ENCODE results near the gene IL15RA.
"Not testable (repeated sequence)": the region's sequence is repeated elsewhere in the genome, so short reads cannot be mapped to it uniquely, and the experiment has no call there.

The IL15RA gene

DNA sequence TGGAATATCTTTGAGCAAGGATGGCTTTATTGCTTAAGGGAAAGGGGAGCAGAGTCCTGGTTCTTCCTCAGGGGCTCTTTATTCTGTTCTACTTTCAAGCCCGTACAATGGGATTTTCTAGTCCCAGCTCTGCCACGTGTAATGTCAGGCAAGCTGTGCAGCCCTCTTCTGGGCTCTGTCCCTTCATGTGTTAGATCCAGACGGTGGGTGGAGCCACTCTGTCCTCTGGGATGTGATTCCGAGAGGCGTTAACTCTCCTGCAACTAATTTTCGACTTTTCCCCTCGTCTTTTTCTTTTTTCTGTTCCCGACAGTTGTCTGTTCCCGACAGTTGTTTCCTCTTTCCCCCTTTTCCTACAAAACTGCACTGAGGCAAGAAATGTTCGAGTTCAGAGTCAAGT, 52.5 kb downstream of the IL15RA start:
- no peak for DNase-seq (ENCODE audit: low read depth)

DNA sequence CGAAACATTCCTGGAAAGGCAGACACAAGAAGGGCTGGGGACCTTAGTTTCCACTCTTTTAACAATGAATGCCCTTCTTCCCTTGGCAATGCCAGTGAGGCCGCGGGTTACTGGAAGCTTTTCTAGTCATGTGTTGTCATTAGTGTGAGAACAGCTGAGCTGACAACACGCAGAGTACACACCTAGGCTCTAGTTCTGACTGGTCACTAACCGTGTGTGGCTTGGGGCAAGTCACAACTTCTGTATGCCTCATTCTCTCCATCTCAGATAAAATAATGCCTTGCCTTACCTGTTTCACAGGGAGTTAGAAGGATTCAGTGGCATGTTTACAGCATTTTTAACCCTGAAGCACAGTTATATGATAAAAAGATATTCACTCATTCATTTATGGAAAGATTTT, 55.6 kb downstream of the IL15RA start:
- DNase-seq (ENCODE audit: low read depth) = no peak

DNA sequence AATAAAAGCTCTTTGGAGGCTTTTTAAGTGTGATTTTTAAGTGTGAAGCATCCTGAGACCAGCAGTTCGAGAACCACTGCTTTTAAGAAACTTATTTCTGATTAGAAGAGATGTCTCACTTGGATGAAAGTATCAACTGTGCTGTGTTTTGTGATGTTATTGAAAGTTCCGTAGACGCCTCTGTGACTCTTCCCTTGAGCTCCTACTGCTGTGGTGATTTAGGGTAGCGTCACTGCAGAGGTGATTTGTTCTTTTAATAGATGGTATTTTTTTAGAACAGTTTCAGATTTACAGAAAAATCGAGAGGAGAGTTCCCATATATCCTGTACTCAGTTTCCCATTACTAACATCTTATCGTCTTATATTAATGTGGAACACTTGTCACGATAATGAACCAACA, 57.8 kb downstream of the IL15RA start:
- DNase-seq (ENCODE audit: low read depth) = no peak

DNA sequence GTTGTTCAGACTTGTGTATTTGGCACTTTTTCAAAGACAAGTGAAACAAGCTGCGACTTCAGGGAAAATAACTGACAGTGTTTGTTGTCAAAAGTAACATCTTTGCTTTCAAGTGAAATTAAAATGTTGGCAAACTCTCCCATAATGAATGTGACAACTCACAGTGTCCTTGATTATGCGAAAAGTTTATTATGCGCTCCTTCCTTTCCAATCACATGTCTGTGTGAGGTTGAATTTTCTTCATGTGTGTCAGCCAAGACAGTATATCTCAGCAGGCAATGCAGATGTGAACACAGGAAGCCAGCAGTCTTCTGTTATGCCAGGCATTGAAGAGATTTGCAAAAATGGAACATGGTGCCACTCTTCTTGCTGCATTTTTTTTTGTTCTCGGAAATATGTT, 58.6 kb downstream of the IL15RA start:
- DNase-seq (ENCODE audit: low read depth) = no peak

DNA sequence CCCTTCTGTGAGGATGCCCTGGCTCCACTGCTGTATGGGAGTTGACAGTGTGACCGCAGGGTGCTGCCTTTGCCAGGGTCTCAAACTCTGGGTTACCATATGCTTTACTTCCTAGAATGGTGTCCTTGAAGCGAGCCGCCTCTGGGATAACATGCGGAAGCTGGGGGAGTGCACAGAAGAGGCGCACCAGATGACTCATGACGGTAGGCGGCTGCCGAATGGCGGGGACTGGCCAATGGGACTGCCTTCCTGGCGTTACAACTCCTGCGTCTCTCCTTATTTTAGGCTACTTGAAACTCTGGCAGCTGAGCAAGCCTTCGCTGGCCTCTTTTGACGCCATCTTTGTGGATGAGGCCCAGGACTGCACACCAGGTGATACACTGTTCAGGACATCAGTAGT, 60.0 kb downstream of the IL15RA start:
- DNase-seq (ENCODE audit: low read depth) = no peak

DNA sequence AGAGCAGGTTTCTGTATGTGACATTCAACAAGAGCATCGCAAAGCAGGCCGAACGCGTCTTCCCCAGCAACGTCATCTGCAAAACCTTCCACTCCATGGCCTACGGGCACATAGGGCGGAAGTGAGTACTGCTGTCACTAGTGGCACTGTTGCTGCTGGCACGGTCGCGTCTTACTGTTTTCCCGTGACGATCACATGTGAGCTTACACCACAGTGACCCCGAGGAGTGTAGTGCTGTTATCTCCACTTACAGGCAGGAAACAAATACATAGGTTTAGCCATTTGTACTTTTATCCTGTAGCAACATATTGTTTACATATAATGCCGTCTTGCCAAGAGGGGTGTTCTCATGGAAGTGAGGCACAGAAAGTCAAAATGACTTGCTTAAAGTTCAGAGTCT, 61.9 kb downstream of the IL15RA start:
- DNase-seq (ENCODE audit: low read depth) = no peak

DNA sequence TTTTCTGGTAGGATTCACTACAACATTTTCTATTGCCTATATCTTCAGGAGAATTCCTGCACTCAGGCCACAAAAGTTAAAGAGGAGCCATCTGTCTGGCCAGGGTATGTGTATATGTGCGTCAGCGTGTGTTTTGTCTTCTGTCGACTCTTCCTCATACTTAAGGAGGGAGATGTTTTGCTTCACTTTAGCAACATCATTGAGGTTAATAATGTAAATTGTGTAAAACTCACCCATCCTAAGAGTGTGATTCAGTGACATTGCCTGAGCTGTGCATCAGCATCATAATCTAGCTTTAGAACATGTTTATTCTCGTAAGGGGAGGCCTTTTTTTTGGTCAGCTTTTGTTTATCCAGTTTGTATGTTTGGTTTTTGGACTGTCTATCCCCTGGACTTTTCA, 63.6 kb downstream of the IL15RA start:
- no peak for DNase-seq (ENCODE audit: low read depth)

DNA sequence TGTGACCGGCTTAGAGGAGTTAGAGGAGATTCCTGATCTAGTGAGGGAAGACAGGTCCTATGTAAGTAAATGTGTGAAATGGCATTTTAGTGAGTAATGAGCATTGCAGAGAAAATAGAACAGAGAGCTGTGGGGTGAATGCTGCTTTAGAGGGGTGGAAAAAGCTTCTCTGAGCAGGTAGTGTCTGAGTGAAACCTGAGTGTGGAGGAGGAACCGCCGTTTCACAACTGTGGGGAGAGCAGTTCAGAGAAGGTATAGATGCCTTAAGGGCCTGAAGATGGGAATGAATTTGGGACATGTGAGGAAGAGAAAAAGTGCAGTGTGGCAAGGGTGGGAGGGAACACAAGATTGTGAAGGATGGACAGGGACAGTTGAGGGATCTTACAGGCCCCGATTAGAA, 65.7 kb downstream of the IL15RA start:
- no peak for DNase-seq (ENCODE audit: low read depth)

DNA sequence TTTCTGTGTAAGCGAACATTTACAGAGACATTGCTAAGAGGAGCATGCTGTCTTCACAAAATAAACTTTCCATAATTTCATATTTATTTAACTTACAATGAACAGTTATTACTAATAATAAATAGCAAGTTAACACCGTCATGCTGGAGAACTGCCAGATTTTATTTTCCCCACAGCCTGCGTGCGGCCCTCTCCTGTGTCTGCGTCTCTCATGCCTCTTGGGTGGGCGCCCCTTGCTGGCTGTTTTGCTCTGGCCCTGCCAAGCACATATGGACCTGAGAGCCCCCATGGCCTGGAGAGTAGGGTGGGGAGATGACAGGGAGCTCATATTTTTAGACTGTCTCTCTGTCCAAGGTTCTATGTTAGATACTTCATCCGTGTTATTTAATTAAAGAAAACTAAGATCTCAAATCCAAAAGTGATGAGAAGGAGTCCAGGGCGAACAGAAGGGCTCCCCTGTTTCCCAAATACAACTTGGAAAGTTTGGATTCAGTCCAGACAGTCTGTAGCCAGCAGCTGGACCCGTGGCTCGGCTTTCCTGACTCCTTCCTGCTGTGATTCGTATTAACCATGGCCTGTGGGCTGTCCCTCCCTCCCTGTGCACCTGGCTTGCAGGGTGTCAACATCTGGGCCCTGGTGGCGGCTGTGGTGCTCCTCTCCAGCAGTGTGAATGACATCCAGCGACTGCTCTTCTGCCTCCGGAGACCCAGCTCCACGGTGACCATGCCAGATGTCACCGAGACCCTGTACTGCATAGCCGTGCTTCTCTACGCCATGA, 66.8 kb downstream of the IL15RA start:
- DNase-seq (ENCODE audit: low read depth) = no peak

DNA sequence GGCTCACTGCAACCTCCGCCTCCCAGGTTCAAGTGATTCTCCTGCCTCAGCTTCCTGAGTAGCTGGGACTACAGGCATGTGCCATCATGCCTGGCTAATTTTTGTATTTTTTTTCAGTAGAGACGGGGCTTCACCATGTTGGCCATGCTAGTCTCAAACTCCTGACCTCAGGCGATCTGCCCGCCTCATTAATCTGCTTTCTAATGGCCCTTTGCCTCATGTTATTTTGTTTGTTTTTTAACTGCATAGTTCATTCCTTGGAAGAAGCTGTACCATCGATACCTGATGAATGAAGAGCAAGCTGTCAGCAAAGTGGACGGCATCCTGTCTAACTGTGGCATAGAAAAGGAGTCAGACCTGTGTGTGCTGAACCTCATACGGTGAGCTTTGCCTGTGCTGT, 68.7 kb downstream of the IL15RA start:
- not testable (repeated sequence) for DNase-seq (ENCODE audit: low read depth)

DNA sequence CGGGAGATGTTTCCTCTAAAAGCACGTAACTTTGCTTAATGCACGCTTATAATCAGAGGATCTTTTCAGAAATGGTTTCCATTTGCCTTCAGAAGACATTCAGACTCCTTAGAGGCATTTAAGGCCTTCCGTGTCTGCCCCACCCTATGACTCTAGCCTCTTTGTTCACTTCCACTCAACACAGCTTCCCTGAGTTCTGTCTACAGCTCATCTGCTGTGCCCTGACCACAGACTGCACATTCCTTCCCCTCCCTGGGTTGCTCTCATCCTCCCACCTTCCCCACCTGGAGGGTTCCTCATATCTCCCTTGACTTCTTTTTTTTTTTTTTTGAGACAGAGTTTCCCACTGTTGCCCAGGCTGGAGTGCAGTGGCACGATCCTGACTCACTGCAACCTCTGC, 70.7 kb downstream of the IL15RA start:
- no peak for DNase-seq (ENCODE audit: low read depth)

DNA sequence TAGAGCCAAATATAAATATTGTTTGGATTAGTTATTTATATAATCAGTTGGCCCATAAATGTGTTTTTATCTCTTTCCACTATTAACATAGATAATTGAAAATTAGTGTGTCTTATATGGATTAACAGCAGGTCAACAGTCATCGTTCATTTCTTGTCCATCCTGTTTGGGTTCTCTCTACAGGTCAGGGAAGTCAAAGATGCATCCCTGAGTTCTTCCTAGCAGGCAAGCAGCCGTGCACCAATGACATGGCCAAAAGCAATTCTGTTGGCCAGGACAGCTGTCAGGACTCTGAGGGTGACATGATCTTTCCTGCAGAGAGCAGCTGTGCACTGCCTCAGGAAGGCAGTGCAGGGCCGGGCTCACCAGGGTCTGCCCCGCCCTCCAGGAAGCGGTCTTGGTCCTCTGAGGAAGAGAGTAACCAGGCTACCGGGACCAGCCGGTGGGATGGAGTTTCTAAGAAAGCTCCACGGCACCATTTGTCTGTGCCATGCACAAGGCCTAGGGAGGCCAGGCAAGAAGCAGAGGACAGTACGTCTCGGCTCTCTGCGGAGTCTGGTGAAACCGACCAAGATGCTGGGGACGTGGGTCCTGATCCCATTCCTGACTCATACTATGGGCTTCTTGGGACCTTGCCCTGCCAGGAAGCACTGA, 71.4 kb downstream of the IL15RA start:
- no peak for DNase-seq (ENCODE audit: low read depth)

DNA sequence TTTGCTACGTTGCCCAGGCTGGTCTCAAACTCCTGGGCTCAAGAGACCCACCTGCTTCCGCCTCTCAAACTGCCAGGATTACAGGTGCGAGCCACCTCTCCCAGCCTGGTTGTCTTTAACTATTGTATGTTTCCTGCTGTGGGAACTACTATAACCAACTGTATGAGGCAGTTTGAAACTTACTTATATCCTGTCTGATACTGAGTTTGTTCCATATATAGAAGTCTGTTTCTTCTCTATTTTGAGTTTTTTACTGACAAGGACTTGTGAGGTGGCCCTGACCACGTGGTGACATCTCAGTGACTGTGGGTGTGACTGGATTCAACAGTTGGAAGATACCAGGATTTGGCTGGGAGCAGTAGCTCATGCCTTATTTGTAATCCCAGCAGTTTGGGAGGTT, 73.1 kb downstream of the IL15RA start:
- no peak for DNase-seq (ENCODE audit: low read depth)

DNA sequence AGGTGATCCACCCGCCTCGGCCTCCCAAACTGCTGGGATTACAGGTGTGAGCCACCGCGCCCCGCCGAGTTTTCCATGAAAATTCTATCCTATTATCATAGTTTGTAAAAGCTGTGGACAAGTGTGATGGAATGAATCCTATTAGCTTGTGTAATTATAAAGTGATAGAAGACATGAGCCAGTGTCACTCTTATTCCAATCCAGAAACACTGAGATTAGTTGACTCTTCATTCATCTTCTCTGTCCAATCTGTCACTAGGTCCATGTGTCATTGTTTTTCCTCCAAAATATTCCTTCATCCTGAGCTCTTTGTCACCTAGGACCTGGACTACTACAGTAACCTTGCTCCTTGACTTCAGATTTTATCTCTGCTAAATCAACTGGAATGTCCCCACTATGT, 73.8 kb downstream of the IL15RA start:
- DNase-seq (ENCODE audit: low read depth) = no peak

DNA sequence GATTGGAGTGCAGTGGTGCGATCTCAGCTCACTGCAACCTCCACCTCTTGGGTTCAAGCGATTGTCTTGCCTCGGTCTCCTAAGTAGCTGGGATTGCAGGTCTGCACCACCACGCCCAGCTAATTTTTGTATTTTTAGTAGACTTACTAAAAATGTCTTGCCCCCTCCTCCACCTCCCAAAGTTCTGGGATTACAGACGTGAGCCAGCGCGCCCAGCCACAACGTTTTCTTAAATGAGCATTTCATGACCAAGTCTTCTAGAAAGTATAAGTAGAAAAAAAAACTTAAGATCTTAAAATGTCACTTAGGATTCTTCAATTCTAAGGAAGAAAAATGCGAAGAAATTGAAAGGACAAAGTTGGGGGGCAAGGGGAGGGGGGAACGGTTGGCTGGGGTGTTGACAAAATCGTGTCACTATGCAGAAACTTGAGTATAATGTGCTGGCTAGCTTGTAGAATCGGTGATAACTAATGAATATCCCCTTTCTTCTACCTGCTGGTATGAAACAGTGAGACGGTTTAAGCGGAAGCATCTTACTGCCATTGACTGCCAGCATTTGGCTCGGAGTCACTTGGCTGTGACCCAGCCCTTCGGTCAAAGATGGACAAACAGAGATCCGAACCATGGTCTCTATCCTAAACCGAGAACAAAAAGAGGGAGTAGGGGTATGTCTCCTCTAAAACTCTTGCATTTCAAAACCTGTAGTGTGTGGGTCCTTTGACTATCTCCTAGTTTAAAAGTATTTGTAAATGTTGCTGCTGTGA, 74.7 kb downstream of the IL15RA start:
- DNase-seq (ENCODE audit: low read depth) = no peak

Data from T follicular helper cell (primary cell).